ENCODE results near the gene CTIF. TPM values are rescaled to one million over a fixed set of nuclear protein-coding genes. Genes with fewer than 3 reads are reported as not detected.
A peak's percentile ranks its signal among the peaks of the same experiment; 100 is the strongest.

CTIF gene
- total RNA-seq, 1 donor from 2014 or later, result 19.5 TPM

DNA sequence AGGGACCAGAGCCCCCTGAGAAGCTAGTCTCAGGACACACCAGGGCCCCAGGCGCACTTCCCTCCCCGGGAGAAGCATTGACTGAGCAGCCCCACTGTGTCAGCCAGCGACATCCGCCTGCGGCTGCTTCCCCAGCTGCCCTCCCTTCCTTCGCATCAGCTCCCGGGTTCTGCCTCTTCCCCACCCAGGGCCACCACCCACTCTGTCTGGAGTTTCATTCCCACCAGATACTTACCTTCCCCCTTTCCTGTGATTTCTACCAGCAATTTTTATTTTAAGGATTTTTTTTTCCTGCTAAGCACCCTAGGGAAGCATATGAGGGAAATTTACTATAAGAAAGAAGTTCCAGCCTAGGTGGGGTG, 312.7 kb downstream of the CTIF start:
- no peak for DNase-seq

DNA sequence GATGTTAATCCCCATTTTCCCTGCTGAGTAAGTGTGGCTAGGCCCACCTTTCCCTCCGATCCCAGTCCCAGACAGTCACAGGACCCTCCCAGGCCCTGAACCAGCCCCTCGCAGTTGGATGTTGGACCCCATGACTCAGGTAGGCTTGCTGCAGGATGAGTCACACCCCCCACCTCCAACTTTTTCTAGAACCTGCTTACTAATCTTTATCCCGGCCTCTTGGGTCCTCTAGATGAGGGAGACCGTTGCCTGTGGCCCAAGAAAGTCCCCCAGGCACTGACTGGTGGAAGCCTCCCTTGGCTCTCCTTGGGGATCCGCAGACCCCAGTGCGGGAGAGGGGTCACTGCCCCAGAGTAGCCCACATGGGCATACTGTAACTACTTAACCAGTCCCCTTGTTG, 313.5 kb downstream of the CTIF start:
- no peak for DNase-seq

DNA sequence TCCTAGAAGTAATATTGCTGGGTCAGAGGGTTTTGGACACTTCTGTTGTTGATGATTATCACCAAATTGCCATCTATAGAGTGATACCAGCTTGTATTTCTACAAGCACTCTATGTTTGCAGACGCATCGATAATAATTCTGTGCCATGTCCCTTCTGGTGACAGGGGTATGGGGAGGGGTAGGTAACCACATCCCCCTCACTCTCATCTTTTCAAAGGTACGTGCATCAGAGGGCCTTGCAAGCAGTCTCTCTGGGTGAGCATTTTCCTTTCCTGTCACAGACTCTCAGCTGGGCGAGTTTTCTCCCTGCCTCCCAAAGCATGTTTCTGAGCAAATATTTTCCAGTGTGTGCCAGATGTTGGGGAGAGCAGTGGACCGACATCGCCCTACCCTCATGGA, 314.0 kb downstream of the CTIF start:
- DNase-seq, result no peak

DNA sequence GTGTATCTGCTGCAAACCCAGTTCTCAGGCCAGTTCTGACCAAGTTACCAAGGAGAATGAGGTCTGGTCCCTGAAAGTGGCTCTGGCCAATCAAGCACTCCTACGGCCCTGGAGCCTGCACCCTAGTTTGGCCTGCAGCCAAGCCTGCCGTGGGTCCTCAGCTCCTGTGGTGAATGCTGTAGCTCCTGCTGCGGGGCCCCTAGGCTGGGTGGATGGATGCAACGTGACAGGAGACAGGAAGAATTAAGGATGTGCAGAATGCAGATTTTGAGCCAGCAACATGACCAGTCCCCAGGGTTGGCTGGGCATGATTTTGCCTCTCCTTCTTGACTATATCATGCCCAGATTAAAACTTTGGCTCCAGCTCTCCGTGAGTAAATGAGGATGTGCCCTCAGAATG, 314.8 kb downstream of the CTIF start:
- DNase-seq, result no peak

DNA sequence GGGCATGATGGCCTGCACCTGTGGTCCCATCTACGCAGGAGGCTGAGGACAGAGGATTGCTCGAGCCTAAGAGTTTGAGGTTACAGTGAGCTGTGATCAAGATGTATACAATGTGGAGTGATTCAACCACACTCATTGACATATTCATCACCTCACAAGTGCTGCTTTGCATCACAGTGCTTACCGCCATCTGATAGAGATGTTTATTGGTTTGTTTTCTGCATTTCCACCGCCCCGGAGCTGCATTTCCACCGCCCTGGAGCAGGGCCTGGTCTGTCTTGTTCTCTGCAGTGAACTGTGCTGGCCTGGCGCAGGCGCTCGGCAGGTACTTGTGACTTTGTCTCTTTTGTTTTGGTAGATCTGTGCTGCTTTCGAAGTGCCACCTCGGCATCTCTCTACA, 315.9 kb downstream of the CTIF start:
- no peak for DNase-seq

DNA sequence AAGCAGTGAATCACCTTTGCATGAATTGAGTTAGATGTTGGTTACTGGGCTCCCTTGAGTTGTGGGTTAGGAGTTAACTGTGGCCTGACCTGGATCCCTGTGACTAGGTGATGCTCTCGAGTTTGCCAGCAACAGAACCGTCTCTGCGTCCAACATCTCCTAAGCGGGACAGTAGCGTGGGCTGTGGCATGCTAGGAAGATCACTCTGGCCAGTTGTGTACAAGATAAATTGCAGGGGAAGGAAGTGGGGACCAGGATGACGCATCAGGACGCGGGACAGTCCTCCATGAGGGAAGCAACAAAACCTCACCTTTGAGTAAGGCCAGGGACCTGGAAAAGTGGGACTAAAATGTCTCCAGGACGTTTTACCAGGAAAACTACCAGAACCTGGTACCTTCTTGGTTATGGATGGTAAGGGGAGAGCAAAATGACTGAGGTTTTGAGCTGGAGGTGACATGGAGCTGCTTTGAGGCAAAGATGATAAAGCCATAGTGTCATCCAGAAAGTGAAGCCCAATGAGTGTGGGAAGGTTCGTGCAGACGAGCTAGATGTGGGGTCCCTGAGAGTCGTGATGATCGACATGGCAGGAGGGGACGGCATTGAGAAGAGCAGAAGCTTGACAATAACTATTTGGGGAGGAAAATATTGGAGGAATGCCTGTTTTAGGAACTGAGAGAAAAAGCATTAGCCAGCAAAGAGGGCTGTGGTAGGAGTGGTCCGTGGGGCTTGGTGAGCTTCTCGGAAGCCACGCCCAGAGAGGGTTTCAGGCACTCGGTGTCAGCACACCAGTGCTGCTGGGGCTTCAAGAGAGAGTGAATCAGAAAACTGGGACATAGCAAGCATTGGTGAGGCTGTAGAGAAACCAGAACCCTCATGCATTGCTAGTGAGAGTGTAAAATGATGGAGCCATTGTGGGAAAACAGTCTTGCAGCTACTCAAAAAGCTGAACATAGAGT, 316.9 kb downstream of the CTIF start:
- no peak for DNase-seq

DNA sequence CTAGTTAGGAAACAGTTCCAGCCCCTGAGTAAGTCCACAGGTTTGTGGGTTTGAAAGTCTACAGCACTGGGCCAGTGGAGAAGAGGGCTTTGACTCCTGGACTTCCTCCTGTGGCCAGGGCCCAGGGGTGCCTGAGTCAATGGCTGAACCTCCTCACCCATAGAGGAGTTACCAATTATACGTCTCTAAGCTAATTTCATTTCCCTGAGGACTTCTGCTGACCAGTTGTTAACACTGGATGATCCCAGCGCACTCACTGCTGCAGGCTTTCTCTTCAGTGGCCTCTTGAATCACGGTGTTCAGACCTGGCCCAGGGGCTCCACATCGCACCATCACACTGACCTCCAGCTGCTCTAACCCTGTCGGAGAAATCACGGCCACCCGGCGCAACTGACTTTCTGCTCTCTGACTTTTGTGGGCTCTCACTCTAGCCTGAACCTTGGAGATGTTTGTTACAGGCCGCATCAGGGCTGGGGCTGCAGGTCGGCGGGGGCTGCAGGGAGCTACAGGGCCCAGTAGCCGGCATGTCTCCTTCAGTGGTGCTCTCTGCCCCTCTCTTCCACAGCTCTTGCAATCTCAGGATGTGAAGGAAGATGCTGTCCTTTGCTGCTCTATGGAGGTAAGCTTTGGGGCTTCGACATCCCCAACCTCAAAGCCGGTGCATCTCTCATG, 318.3 kb downstream of the CTIF start:
- DNase-seq, result no peak

DNA sequence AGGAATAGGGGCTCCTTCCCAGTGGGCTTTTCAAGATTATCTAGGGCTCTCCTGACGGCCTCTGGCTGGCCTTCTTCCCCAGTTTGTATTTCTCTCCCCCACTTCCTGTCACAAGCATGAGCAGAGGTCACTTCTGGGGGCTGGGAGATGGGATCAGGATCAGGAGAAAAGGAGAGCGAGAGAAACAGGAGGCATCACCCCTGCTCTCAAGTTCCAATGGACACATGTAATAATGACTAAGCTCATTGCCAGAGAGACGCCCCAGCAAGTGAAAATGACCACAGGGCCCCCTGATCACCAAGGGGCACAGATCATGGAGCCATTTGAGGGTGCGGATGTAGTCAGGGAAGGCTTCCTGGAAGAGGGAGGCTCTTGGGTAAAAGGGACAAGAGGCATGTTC, 319.8 kb downstream of the CTIF start:
- no peak for DNase-seq

DNA sequence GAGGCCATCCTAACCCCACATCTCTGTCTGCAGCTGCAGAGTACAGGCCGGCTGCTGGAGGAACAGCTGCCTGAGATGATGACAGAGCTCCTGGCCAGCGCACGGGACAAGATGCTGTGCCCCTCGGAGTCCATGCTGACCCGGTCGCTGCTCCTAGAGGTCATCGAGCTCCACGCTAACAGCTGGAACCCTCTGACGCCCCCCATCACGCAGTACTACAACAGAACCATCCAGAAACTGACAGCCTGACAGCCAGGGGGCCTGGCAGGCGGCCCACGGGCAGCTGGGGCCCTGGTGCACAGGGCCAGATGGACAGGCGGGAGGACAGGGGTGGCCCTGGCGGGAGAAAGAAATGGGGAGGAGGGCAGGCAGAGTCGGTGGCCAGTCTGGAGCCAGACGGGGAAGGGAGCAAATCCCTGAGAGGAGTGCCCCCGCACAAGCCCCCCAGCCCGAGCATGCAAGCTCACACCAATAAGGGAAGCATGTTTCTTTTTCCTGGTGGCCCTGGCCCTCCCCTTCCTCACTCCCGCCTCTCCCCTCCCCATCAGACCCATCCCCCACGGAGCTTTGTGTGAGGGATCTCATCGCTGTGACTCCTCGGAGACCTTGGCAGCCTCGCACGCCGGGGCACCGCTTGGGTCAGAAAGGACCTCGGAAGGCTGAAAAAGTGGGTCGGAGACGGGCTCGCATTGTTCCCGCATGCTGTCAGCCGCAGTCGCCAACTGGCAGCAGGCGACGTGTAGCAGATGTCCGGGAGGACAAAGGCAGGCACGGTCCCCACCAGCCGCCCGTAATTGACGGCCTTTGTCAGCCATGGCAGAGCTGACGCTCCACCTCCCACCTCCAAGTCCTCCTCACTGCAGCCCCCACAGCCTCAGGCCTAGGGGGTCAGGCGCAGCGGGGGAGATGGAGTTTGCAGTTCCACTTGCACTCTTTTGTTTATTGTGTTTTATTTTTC, 320.8 kb downstream of the CTIF start:
- DNase-seq, result peak; percentile 28

DNA sequence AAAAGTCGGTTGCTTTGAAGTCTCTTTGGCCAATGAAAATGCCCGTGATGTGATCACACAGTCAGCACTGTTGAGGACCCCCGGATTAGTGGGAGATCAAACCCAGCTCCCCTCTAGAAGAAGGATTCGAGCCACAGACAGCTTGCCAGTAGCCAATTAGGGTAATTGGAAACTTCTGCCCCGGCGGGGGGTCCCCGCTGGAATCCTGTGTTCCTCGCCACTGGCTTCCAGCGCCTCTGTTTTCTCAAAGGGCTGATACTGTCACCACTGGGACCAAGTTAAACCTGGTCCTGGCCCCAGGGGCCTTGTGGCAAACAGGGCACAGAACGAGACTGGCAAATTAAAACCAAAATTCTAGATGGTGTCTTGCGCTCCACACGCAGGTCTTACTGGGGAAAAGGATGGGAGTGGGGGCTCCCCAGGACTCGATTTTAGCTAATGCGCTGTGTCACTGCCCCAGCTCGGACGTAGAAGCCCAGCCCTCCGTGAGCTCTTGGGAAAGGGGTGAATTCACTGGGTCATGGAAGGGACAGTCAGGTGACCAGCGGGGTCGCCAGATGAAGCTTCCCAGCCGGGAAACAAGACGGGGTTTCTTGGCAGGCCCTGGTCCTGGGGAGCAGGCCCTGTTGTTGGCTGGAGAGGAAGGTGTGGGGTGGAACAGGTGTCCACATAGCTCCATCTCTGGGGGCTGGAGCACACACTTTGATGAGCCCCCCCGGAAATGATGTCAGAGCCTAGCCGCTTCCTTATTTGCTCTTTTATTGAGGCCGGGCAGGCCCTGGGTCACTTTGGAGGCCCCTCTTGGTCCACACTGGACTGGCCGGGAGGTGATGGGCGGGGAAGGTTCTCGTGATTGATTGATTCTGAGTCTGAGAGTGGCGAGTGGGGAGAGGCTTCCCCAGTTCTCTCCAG, 321.7 kb downstream of the CTIF start:
- no peak for DNase-seq

DNA sequence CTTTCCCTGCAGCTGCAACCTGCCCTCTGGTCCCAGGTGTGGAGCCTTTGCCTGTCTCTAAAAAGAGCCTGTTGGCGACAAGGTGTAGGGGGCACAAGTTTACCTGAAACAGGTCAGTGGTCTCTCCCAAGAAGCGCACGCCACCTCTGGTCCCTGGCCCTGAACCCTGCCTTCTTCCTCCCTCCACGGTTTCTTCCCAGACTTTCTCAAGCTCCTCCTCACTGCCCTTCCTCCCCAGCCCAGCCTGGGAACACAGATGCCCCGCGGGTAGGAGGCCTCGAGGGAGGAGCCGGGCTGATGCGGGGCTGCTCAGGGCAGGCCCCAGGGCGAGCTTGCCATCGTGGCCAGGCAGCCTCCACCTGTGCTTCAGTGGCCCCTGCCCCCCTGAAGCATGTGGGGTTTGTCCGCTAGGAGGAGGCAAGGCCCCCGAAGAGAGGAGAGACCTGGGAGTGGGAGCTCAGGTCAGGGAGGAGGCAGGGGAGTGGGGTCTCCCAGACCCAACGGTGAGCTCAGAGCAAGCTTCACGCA, 322.4 kb downstream of the CTIF start:
- DNase-seq, result no peak

DNA sequence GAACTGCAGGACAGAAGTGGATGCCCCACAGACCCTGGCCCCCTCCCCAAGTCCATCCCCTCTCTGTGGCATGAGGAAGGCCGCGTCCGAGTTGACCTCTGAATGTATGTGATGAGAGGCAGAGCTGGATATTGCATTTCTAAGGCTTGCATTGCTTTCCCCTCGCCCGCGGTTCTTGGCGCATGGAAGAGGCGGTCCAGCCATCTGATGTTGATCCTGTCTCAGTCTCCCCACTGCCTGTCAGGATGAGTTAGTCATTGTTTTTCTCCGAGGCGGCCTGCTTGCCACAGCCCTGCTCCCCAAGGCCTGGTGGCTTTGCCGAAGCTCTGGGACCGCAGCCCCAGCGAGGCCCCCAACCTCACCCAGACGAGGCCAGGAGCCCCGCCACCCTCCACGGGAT, 323.3 kb downstream of the CTIF start:
- DNase-seq, result no peak

DNA sequence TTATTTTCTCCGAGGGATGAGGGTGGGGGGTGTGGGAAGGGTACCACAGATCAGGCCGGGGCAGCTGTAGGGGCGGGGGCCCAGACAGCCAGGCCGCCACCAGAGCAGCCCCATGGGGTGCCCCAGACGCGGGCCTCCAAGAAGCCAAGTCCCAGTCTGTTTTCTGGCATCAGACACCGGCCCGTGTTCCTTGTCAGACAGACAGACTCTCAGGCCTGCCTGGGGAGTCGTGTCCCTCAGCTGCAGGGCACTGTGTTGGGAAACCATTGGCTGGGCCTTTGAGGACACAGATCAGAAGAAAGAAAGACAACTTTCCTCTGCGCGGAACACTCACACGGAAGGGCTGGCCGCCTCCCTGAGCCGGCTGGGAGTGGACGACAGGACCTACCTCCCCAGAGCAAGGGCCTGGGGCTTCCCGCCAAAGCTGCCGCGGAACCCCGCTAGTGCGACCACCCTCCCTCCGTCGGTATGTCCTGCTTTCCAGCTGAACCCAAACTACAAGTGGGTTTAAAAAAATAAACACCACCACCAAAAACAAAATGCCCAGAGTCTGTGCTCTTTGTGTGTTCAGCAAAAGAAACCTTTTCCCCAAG, 323.9 kb downstream of the CTIF start:
- no peak for DNase-seq

DNA sequence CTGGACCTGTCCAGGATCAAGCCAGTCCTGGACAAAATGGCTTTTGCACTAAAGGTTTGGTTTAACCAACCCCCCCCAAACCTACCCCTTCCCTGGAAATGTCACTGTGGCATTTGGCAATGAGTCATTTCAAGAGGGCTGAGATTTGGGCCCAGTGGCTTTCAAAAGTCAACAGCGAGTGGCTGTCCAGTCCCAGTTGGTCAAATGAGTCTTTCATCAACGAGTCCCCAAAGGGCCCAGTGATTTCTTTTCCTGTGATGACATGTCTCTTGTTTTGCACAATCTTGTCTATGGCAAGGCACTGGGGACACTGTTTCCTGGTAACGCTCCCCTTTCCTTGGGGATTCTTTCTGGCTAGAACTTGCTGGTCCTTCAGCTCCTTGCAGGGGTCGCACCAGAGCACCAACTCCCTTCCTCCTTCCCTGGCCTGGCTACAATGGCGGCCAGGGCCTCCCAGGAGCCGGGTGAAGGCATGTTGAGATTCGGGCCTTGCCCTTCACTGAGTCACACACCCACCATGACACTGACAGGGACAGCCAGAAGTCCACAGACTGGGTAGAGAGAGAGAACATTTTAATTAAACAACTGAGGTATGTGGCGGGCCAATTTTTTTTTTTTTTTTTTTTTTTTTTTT, 324.7 kb downstream of the CTIF start:
- no peak for DNase-seq

DNA sequence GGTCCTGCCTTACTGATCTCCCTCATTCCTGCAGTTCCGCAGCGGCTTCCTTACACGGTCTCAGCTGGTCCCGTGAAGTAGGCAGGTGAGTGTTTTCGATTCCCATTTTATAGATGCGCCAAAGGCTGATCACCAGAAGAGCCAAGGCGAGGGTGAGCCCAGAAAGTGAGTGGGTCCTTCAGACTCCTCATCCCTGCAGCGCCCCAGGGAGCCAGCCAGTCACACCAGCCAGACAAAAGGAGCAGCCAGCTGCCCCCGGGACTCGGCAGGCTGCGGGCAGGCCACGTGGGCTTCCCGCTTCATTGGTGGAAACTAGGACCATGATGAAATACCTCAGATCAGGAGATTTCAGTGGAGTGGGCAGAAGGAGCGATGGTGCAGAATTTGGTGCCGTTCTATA, 326.0 kb downstream of the CTIF start:
- DNase-seq, result no peak

DNA sequence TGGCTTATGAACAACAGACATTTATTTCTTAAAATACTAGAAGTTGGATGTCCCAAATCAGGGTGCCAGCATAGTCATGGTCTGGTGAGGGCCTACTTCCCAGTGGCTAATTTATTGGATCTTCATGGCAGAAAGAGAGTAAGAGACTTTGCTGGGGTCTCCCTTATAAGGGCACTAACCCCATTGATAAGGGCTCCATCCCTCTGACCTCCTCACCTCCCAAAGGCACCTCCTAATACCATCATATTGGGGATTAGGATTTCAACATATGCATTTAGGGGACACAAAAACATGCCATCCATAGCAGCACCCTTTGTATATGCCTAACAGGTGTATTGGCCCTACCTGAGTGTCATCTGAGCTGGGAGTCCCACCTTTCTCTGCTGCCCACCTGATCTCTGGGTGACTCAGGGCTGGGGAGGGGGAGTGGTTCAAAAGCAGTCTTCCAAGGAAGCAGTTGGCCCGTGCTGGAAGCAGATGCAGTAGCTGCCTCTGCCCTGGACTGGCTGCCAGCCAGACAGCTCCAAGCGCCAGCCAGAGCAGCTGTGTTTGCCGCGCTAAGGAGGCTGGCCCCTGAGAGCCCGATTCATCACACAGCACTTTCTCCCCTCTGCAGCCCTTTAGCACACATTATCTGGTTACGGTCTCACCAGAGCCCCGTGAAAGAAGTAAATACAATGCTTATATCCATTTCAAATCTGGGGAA, 327.4 kb downstream of the CTIF start:
- DNase-seq, result peak; percentile 33

DNA sequence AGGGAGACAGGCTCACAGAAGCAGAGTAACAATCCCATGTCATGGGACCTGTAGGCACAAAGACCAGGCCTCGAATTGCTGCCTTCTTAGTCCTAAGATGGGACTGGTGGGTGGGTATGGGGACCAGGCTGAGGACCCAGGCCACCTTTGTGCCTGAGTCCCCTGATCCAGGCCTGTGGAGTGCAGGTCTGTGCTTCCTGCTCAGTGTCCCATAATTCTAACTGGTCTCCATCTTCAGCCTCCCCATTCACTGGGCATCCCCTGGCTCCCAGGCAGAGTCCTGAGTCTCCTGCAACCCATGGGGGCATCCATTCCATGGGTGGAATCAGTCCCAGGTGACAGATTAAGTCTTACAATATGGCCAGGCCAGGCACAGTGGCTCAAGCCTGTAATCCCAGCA, 328.0 kb downstream of the CTIF start:
- no peak for DNase-seq

DNA sequence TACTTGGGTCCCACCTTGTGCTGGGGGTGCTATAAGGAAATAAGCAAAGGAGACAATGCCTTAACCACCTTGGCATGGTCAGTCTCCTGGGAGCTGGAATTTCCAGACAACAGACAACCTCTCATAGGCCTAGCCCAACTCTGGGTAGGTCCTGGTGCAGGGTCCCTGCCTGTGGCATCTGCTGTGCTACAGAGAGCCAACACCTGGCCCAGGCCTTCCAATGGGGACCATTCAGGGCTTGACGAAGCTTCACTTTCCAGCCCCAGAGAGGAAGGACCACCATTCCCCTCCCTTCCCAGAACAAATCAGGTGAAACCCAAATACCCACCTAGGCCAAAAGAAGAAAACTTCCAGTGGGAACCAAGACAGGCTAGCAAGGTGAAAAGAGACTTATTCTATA, 329.1 kb downstream of the CTIF start:
- no peak for DNase-seq

All from skin of body (tissue), 2 donors.